Measurements from ENCODE around the gene MRPL38. TPM values are rescaled to one million over a fixed set of nuclear protein-coding genes. Genes with fewer than 3 reads are reported as not detected.

Gene MRPL38
- polyA plus RNA-seq, 1 of the 3 experiments (the other 2 are of a cell fraction), result 93.9 TPM

DNA sequence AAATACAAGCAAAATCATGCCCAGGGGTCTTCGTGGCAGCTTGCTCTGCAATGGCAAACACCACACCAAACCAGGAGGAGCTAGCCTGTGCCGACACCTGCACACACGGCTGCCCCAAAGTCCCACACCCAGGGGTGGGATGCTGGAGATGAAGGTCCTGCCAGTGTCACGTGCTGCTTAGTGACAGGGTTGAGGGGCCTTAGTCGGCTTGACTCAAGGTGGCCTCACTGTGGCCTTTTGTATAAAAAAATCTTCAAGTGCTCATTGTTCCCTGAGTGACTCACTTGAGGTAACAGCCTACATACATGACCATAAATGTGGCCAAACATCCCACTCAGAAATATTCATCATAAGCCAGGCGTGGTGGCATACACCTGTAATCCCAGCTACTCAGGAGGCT, 15.2 kb downstream of the MRPL38 start:
- Histone ChIP-seq H2AFZ (ENCODE audit: low read depth) (no peak overlapping the region), H3K4me2 (no peak overlapping the region), H3K9me3 (no peaks in the 10 kb centered on the region), H3F3A (replicated peaks; ENCODE audit: insufficient read depth) (peaks cover 21% of the 10 kb centered on the region), H3K27me3 (ENCODE audit: insufficient read depth) (no peaks in the 10 kb centered on the region), H3K4me1 (ENCODE audit: control insufficient read depth in 1 of 2, insufficient read depth in 2 of 2, low read depth in 1 of 2, low read length in 1 of 2) (no peaks in the 10 kb centered on the region; a peak in 1 of 4 replicates), H4K20me1 (ENCODE audit: insufficient read depth) (no peaks in the 10 kb centered on the region), H3K79me2 (ENCODE audit: insufficient read depth) (peaks cover 12% of the 10 kb centered on the region; the same call in 1 of the 2 replicates), H3K9ac (no peak overlapping the region), H3K27ac (ENCODE audit: low read depth in 2 of 2, low read length in 1 of 2) (no peak overlapping the region), H3K9me2 (no peaks in the 10 kb centered on the region), H3K4me3 (ENCODE audit: low read depth in 2 of 2, low read length in 1 of 2) (no peak overlapping the region), H3K36me3 (replicated peaks in 1 of 2; ENCODE audit: control insufficient read depth in 1 of 2, insufficient read depth in 2 of 2, low read length in 1 of 2) (peaks cover 0 to 15% of the 10 kb centered on the region in 2 experiments)
- ChIA-PET POLR2A (interaction anchor here (1.3 kb wide), 1 partner anchor 11 kb away, joined by 4 read pairs; the partner anchor contains the start of gene TRIM47), CTCF (interaction anchor here (0.6 to 16.0 kb wide), 8 partner anchors 11 to 390 kb away, joined by 3 to 214 read pairs (median 4); partner anchors contain the start of genes MRPL38, TRIM47 and WBP2)
- TF ChIP-seq JUND (IDR thresholded peaks at IDR 0.05) (no peak), MXI1 (IDR thresholded peaks at IDR 0.05; ENCODE audit: low read depth, low read length) (no peak), GABPA (IDR thresholded peaks at IDR 0.05; ENCODE audit: low read depth) (no peak), FOSL2 (IDR thresholded peaks at IDR 0.05; ENCODE audit: borderline replicate concordance, low read depth) (no peak), FOXJ3 (CRISPR knock-in tag; IDR thresholded peaks at IDR 0.05) (no peak), CHD2 (IDR thresholded peaks at IDR 0.05; ENCODE audit: low read length, partially characterized antibody) (no peak), NRF1 (IDR thresholded peaks at IDR 0.05; ENCODE audit: low read depth, low read length) (no peak), MEF2A (IDR thresholded peaks at IDR 0.05; ENCODE audit: borderline replicate concordance, low read depth) (no peak), EZH2phosphoT487 (IDR thresholded peaks at IDR 0.05; ENCODE audit: borderline replicate concordance, low read depth) (no peak), FOXM1 (IDR thresholded peaks at IDR 0.05; ENCODE audit: low read depth) (no peak), TAF1 (IDR thresholded peaks at IDR 0.05; ENCODE audit: borderline replicate concordance, low read depth, low read length) (no peak), TEAD4 (IDR thresholded peaks at IDR 0.05; ENCODE audit: borderline replicate concordance, insufficient read depth) (no peak), SMC3 (IDR thresholded peaks at IDR 0.05; ENCODE audit: low read depth, low read length) (no peak), ELF1 (IDR thresholded peaks at IDR 0.05) (no peak)
- TF ChIP-seq, protein P1, sequence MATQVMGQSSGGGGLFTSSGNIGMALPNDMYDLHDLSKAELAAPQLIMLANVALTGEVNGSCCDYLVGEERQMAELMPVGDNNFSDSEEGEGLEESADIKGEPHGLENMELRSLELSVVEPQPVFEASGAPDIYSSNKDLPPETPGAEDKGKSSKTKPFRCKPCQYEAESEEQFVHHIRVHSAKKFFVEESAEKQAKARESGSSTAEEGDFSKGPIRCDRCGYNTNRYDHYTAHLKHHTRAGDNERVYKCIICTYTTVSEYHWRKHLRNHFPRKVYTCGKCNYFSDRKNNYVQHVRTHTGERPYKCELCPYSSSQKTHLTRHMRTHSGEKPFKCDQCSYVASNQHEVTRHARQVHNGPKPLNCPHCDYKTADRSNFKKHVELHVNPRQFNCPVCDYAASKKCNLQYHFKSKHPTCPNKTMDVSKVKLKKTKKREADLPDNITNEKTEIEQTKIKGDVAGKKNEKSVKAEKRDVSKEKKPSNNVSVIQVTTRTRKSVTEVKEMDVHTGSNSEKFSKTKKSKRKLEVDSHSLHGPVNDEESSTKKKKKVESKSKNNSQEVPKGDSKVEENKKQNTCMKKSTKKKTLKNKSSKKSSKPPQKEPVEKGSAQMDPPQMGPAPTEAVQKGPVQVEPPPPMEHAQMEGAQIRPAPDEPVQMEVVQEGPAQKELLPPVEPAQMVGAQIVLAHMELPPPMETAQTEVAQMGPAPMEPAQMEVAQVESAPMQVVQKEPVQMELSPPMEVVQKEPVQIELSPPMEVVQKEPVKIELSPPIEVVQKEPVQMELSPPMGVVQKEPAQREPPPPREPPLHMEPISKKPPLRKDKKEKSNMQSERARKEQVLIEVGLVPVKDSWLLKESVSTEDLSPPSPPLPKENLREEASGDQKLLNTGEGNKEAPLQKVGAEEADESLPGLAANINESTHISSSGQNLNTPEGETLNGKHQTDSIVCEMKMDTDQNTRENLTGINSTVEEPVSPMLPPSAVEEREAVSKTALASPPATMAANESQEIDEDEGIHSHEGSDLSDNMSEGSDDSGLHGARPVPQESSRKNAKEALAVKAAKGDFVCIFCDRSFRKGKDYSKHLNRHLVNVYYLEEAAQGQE (IDR thresholded peaks at IDR 0.05; ENCODE audit: low read depth, low read length), result no peak
- TF ChIP-seq, protein P2, sequence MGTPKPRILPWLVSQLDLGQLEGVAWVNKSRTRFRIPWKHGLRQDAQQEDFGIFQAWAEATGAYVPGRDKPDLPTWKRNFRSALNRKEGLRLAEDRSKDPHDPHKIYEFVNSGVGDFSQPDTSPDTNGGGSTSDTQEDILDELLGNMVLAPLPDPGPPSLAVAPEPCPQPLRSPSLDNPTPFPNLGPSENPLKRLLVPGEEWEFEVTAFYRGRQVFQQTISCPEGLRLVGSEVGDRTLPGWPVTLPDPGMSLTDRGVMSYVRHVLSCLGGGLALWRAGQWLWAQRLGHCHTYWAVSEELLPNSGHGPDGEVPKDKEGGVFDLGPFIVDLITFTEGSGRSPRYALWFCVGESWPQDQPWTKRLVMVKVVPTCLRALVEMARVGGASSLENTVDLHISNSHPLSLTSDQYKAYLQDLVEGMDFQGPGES (IDR thresholded peaks at IDR 0.05; ENCODE audit: low read depth, low read length), result no peak
- TF ChIP-seq, protein P3, sequence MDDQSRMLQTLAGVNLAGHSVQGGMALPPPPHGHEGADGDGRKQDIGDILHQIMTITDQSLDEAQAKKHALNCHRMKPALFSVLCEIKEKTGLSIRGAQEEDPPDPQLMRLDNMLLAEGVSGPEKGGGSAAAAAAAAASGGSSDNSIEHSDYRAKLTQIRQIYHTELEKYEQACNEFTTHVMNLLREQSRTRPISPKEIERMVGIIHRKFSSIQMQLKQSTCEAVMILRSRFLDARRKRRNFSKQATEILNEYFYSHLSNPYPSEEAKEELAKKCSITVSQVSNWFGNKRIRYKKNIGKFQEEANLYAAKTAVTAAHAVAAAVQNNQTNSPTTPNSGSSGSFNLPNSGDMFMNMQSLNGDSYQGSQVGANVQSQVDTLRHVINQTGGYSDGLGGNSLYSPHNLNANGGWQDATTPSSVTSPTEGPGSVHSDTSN (IDR thresholded peaks at IDR 0.05), result no peak
- TF ChIP-seq, protein P4, sequence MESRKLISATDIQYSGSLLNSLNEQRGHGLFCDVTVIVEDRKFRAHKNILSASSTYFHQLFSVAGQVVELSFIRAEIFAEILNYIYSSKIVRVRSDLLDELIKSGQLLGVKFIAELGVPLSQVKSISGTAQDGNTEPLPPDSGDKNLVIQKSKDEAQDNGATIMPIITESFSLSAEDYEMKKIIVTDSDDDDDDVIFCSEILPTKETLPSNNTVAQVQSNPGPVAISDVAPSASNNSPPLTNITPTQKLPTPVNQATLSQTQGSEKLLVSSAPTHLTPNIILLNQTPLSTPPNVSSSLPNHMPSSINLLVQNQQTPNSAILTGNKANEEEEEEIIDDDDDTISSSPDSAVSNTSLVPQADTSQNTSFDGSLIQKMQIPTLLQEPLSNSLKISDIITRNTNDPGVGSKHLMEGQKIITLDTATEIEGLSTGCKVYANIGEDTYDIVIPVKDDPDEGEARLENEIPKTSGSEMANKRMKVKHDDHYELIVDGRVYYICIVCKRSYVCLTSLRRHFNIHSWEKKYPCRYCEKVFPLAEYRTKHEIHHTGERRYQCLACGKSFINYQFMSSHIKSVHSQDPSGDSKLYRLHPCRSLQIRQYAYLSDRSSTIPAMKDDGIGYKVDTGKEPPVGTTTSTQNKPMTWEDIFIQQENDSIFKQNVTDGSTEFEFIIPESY (IDR thresholded peaks at IDR 0.05; ENCODE audit: borderline replicate concordance, low read depth), result no peak
- TF ChIP-seq, protein P5, sequence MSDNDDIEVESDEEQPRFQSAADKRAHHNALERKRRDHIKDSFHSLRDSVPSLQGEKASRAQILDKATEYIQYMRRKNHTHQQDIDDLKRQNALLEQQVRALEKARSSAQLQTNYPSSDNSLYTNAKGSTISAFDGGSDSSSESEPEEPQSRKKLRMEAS (IDR thresholded peaks at IDR 0.05; ENCODE audit: low read depth), result no peak
- no peak for DNase-seq
- WGBS (ENCODE audit: low lambda C conversion rate), result 81% methylated on average over 6 of the region's 6 CpGs
